GM03348 (cell line): ENCODE measurements around the gene TMEM185B.

ENCODE experiments used
- DNase-seq: peaks from one replicate; pipeline ENCODE4 v3.0.0; 2012; ENCODE audit warnings: low spot score

Gene TMEM185B

DNA sequence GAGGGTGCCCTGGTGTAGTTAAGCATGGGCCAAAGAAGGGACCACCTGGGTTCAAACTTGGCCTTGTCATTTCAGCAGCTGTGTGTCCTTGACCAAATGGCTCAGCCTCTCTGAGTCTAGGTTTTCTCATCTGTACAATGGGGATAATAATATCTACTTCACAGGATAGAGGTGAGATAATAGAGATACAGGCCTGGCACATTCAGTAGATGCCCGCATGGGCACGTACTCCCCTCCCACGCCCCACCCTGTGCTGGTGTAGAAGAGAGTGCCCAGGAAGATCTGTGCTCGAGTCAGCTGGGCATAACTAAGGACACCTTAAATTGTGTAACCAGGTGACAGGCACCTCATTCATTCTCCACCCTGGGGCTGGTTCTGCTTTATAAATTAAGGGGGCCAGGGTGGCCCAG lies 8.4 kb upstream of the TMEM185B start:
- DNase-seq: no peak

DNA sequence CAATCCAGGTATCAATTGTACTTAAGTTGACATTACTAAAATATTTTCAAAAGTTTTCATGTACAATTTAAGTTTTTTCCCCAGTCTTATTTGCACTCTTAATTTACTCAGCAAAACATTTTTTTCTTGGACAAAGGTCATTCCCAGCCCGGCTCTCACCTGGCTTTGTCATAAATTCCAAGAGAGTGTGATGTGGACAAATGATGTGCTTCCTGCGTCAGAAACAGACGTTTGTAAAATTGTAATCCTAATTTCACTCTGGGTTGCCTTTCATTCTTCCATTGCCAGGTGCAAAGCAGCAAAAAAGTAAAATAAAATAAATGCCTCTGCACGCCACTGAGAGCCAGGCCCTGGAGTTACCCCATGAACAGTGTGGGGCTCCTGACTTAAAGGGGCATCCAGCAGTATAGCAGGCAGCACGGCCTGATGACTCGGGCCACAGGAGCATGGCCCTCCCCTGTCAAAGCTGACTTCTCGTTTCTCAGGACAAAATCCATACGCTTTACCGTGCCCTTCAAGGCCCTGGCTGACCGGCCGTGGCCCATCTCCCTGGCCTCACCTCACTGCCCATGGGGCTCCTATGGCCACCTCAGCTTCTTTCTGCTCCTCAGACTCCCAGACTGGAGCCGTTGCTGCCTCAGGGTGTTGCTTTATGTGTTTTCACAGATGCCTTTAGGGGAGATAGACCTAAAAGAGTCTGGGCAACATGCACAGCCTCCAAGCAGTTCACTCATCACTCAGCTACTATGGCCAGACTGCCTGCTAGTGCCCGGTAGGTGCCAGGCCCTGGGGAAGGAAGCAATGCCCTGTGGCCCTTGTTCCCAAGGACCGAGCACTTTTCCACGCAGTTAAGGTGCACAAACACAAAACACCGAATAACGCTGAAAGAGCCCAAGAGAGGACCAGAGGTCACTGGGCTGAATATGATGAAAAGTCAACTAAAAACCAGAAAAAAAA lies 7.6 kb upstream of the TMEM185B start:
- DNase-seq: no peak

DNA sequence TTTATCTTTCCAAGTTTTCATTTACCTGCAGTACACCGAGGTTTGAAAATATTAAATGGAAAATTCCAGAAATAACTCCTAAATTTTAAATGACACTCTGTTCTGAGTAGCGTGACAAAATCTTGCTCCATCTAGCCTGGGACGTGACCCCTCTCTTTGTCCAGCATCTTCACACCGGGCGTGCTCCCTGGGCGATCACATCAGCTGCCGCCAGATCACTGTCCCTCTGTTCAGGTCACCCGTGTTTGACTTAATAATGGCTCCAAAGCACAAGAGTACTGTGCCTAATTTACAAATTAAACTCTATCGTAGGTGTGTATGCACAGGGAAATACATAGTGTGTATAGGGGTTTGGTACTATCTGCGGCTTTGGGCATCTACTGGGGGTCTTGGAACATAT lies 6.1 kb upstream of the TMEM185B start:
- DNase-seq: no peak

DNA sequence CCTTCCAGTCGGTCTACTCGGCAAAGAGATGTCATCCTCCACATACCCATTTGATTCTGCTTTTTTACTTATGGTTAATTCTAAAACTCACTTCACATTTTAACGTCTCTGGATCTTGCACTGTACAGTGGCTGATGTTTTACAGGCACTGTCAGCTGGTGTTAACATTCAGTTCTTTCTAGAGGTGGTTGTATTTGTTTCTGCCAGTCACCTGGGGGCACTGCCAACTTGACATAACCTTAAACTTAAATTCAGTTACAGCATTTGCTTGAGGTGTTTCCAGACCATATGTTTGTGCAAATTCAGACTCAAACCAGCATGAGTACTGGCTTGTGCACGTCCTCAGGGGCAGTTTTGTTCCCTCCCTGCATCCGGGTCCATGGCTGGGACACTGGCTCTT lies 5.3 kb upstream of the TMEM185B start:
- DNase-seq: no peak

DNA sequence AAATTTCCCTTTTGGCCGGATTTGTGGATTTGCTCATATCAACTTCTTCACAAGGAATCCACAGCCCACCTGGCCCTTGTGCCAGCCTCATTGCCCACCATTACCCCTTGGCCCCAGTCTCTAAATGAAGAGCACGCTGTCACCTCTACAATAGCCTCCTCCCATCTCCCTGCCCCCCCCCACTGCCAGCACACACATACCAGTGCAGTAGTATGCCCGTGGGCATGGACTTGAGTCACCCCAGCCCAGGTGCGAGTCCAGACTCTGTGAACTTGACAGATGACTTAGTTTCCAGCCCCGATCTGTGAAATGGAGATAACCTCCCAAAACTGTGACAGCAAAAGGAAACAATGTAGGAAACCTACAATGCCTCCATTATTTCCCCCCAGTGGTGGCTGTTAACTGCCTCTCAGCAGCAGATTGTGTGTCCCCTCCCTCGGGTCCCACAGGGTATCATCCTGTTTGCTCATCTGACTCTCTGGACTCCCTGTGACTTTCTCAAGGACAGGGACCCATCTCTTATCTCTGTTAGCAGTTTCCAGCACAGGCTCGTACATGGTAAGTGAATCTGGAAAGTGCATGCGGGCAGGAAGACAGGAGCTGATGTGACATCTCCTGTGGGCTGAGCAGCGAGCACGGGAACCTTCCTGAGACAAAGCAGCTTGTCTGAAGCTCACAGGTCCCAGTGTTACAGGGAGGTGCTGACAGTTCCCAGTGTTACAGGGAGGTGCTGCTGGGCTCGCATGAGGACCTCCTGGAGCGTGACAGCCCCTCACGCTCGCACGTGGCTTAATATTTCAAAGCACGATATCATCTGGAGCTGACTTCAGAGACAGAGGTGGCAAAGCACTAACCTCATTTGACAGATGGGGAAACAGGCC lies 4.2 kb upstream of the TMEM185B start:
- no peak for DNase-seq

DNA sequence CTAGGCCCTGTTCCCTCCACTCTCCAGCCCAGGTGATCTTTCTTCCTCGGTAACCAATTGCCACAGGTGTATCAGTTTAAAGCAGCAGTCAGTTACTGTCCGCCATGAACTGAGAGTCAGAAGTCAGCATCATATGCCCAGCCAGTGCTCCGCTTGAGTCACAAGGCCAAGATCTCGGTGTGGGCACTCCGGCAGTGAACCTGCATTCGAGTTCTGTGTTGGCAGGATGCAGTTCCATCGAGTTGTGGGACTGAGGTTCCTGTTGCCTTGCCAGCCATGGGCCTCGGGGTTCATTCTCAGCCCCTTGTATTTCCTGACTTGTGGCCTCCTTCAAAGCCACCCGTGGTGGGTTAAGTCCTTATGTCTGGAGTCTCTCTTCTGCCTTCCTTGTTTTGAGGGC lies 3.1 kb upstream of the TMEM185B start:
- DNase-seq: no peak

DNA sequence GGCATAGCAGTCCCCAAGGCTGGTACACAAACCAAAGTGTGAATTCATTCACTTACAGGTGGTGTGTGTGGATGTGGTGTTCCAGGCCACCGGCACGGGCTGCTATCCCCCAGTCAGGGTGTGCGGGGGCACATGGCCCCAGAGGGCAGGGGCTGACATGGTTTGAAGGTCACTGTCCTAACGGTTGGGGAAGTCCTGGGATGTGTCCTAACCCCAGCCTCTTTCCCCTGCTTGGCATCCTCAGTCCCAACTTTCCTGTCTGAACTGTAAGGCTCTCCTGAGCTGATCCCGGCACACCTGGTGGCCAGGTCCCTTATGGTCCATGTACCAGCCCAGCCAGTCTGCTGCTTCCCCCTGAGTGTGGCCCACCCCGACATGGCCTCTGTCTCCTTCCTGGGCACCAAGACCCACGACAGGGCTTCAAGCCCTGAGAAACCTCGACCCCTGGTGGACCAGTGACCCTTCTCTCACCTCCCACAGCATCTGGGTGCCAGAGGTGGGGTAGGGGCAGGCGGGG lies 2.4 kb upstream of the TMEM185B start:
- no peak for DNase-seq

DNA sequence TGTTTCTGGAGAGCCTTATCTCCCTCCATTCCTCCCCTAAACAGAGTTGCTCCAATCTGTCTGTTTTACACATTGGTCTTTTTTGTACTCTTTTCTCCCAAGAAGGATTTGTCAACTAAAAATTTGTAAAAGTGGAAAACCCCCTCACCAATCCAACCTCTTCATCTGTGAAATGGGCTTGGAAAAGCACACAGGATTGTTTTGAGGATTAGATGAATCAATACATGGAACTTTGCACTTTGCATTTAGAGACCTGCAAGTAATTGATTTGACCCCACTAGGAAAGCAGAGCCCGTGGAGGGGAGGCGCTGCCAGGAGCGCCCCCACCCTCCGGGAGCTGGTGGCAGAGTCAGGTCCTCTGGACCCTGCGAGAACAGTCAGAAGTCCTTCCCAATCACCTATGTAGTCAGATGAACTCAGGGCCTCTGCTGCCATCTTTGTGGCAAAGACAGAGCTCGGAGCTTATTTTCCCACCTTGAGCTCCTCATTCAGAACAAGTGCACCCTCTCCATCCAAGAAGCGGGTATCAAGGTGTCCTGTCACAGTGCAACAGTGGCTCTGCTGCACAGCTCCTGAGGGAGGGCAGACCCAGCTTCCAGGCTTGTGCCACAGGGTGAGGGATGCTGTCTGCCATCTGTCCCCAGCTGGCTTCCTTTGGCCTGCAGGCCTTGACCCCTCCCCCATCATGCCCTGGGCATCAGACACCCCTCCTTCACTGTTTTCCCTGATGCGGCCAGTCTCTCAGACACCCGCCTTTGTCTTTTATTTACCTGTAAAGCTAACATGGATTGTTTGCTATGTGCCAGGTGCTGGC lies 1.7 kb upstream of the TMEM185B start:
- no peak for DNase-seq

DNA sequence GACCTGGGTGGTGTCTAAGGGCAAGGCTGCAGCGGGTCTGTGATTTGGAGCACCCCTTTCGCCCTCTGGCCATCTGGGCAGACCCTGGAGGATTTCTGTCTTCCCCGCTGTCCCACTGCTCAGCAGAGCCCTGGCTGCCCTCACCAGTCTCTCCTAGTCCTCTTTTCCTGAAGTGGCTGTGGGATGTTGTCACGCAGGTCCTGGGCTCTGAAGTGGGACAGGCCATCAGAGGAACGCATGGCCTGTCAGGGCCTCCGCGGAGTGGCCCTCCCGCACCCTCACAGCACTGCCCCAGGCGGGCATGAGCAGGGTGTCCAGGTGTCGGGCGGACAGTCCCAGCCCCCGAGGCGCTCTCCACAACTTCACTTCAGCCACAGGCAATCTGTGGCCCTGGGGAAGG lies 1.1 kb upstream of the TMEM185B start:
- DNase-seq: no peak

DNA sequence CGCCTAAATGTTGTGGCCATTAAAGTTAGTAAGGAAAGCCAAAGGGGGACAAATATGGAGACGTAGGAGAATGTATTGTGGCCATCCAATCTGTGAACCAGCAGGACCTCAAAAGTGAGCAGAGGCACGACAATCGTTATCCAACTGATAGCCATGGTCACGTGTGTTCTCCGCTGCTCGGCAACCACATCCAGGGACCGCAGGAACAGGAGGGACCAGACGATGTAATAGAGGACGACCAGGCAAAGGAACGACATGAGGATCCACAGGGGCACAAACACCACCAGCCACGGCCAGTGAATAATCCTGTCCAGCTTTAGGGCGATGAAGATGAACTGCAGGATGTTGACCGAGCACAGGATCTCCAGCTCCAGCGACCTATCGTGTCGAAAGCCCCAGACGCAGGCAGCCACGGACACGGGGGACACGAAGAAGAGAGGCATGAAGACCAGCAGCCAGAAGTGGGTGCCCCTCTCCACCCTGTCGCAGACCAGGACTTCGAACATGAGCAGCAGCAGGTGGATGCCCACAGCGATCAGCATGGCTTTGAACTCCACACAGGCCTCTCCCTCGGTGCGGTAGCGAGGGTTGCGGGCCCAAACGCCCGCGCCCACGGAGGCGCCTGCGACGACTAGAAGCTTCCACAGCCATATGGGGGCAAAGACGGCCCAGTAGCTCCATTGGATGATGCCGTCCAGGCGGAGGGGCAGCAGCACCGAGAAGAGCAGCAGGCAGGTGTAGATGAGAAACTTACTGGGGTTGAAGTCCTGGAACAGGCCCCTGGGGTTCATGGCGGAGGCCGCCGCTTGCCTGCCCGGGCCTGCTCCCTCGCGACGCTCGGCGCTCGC lies 790 bp downstream of the TMEM185B start:
- no peak for DNase-seq

DNA sequence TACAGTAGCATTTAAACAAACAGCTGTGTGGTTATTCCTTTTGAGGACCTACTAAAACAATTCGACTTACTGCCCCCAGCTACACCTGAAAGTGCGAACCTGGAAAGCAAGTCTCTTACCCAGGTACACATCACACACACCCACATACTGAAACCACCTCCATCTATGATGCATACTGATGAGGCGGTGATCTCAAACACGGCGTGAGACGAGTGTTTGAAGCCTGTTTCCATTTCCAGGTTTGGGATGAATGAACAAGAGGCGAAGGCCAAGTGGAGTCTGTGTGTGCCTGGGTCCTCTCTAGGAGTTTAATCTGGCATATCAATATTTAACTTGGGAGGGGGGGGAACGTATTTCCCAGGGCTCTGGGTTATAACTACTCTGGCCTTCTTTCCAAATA lies 1.6 kb downstream of the TMEM185B start:
- DNase-seq: no peak

DNA sequence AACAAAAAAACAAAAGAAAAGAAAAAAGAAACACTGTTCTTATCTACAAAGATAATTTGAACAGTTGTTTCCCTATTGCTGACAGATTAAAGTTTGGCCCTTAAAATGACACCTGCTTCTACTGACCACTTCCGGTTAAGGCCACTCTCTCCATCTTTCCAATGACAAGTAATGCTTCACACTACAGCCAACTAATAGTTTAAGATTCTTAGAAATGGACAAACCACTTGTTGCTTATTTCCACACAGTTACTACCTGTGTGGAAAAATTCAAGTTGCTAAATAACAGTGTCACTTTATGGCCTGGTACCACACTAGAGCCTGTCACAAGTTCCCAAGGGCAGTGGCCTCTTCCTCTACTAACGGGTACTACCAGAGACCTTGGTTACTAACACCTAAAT lies 2.4 kb downstream of the TMEM185B start:
- no peak for DNase-seq

DNA sequence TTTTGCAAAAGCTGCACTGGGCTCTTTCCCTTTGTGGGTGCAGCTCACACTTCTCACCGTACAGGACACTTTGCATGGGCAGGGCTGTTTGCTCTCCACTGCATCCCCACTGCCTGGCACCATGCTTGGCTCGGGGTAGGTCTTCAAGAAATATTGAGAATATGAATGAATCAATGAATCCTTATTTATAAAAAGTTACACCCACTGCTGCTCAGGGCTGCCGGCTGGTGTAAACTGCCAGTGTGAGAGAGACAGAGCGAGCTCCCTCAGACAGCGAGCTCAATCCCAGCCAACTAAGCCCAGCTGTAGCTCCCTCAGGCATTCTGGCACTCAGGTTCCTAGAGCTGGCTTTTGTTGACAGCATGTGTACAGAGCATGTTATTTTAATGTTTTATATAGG lies 3.4 kb downstream of the TMEM185B start:
- DNase-seq: no peak

DNA sequence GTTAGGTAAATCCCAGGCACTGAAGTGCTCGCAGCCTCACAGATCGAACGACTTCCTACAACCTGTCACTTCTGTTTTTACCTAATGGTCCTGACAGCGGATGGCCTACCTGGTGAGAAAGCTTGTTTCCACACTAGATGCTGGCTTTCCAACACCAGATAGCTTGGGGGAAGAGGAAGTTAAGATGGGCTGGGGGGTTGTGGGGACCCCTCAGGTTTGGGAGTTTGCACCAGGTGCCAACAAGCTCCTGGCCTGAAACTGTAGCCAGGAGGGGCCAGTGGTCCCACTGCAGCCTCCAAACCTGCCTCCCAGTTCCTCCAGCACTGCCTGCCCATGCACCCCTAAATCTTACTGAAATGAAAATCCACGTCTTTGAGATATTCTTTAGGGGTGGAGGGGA lies 3.9 kb downstream of the TMEM185B start:
- DNase-seq: no peak

DNA sequence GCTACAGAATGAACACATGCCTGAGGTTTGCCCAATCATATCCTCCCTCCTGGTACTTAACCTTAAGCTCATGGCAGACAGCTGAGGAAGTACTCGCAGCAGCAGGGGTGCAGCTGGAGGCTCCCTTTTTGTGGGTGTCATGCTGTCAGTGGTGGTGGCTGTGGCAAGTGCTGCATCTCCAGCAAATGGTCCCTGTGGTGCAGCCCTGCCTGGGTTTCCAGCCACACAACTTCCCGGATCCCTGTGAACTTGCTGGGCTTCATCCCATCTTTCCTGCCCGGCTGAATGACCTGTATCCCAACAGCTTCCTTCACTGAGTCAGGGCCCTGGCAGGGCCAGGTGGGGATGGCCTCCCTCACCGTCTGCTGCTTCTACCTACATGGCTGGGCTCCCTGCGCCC lies 5.0 kb downstream of the TMEM185B start:
- DNase-seq: no peak

DNA sequence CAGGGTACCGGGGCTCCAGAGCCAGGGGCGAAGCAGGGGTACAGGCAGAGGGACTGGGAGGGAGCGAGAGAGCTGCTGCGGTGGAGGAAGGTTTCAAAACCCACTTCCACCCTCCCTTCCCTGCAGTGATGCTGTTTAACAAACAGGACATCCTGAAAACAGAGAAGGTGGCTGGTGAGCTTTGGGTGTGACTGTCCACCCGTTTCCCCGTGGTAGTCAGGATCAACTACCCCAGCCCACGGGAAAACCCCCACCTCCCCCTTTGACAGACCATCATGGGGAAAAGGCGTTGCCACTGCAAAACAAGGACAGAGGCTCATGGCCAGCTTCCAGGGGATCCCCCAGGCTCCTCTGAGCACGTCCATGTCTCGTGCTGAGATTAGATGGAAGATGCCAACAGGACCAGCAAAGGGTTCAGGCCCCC lies 12.9 kb downstream of the TMEM185B start:
- no peak for DNase-seq

DNA sequence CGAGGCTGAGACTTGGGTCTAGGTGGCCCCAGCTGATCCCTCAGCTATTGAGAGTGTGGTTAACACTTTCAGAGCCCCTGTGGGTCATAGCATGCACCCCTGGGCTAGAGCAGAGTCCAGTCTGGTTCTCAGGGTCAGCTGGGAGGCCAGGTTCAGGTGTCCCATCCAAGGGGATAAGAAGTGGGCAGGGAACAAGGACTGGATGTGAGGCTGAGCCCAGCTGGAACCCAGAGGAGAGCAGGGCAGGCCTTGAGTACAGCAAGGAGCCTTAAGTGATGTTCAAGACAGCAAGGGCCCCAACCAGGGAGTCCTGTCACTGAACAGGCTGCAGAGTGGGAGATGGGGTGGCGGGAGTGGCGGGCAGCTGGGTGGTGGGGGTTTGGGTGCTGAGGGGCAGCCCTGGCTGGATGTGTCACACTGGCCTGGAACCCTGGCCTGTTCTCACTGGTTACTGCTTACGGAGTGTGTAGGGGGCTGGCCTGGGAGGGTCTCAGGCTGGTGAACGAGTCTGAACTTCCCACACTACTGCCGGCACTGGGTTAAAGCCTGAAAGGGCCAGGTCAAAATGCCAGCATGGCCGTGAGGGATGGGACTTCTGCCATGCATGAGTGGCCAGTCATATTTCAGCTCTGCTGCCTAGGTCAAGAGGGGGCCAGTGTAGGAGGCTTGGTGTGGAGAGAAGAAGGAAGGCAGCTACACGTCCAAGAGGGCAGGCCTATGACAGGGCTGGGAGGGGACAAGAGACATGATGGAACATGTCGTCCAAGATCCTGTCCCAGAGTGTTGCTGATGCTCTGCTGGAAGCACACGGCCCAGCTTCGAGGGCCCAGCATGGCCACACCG lies 13.6 kb downstream of the TMEM185B start:
- no peak for DNase-seq

DNA sequence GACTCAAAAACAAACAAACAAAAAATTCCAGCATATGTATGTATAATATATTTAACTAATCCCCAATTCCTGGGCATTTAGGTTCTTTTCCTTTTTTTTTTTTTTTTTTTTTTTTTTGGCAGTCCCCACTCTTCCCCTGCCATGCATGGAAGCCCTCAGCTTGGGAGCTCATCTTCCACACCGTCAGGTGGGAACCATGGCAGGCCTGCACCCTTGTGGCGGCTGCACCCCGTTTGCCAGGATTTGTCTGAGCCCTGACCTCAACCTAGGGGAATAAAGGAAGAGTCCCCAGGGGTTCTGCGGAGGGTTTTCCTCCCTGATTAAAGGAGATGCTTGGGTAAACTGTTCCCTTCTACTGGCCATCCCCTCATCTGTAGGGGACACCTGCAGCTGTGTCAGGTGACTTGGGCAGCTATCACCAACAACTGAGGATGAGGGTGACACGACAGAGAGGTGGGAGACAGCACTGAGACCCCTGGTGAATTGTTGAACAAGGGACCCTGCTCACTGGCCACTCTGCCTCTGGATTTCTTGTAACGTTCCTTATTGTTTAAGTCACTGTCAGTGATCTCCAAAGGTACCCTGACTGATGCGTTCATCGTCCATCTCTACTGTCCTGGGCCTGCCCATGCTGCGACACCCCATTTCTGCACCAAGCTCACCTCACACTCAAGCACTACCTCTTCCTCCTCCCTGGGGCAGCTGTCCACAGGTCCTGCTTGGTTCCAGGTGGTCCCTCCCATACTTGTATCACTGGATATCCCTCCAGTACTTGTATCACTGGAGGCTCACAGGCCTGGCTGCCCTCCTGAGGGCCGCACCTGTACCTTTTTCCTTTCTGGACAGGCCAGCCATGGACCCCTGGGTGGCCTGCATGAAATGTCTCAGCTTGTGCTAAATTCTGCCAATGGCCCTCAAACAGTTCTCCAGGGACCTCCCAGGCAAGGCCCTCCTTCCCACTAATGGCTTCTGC lies 14.5 kb downstream of the TMEM185B start:
- no peak for DNase-seq
